ENCODE results near the gene ALOX5. TPM values are rescaled to one million over a fixed set of nuclear protein-coding genes. Genes with fewer than 3 reads are reported as not detected.

ALOX5 gene
- total RNA-seq, 1 experiment from 2014 or later = 66.5 TPM

- Histone ChIP-seq H3K4me2 (no peak overlapping the region), H2AFZ (no peak overlapping the region), H3K9me3 (ENCODE audit: insufficient read depth, low read depth) (no peaks in the 10 kb centered on the region), H3K27me3 (ENCODE audit: insufficient read depth, low read depth) (no peaks in the 10 kb centered on the region), H4K20me1 (ENCODE audit: insufficient read depth) (0 out of 2 replicates have a peak, but pooled peaks cover 5% of the 10 kb centered on the region), H3K4me1 (replicated peaks; ENCODE audit: insufficient read depth) (no peaks in the 10 kb centered on the region), H3K79me2 (ENCODE audit: low read depth) (no peaks in the 10 kb centered on the region; the same call in 1 of the 2 replicates), H3K27ac (no peak overlapping the region), H3K9me2 (ENCODE audit: insufficient read depth) (no peaks in the 10 kb centered on the region), H3K36me3 (ENCODE audit: low read depth) (peaks cover 3% of the 10 kb centered on the region; the same call in 1 of the 2 replicates), H3F3A (ENCODE audit: insufficient read depth, low read depth) (no peaks in the 10 kb centered on the region; the same call in 1 of the 2 replicates), H3K4me3 (no peak overlapping the region)
- TF ChIP-seq CTCF (conservative IDR thresholded peaks at IDR 0.05) = no peak
- TF ChIP-seq EZH2 (IDR thresholded peaks at IDR 0.05; ENCODE audit: low read depth) = no peak
- CTCF ChIA-PET = no interaction called here
- BruUV-seq (replicated peaks) = no TSS peak
- POLR2A ChIA-PET (ENCODE audit: unreplicated experiment) = no interaction called here
- no peak for DNase-seq
- intact Hi-C loops (cut with micrococcal nuclease; ENCODE audit: unreplicated experiment) = no loop called here
These were observed 30.2 kb downstream of the ALOX5 start for GRCh38 chr10:45404087-45404769.

- Histone ChIP-seq H3K4me1 (replicated peaks; ENCODE audit: insufficient read depth) (no peaks in the 10 kb centered on the region), H3K9me3 (ENCODE audit: insufficient read depth, low read depth) (no peaks in the 10 kb centered on the region), H2AFZ (no peak overlapping the region), H3K27ac (no peak overlapping the region), H3K79me2 (ENCODE audit: low read depth) (no peaks in the 10 kb centered on the region; the same call in 1 of the 2 replicates), H3K4me2 (no peak overlapping the region), H4K20me1 (ENCODE audit: insufficient read depth) (0 out of 2 replicates have a peak, but pooled peaks cover 5% of the 10 kb centered on the region), H3F3A (ENCODE audit: insufficient read depth, low read depth) (no peaks in the 10 kb centered on the region), H3K4me3 (no peak overlapping the region), H3K27me3 (ENCODE audit: insufficient read depth, low read depth) (no peaks in the 10 kb centered on the region), H3K36me3 (ENCODE audit: low read depth) (no peaks in the 10 kb centered on the region; the same call in 1 of the 2 replicates), H3K9me2 (ENCODE audit: insufficient read depth) (no peaks in the 10 kb centered on the region)
- ChIA-PET CTCF (no interaction called here), POLR2A (ENCODE audit: unreplicated experiment) (no interaction called here)
- DNase-seq = no peak
- no TSS peak for BruUV-seq (replicated peaks)
- TF ChIP-seq EZH2 (IDR thresholded peaks at IDR 0.05; ENCODE audit: low read depth) (no peak), CTCF (conservative IDR thresholded peaks at IDR 0.05) (no peak)
- intact Hi-C loops (cut with micrococcal nuclease; ENCODE audit: unreplicated experiment) = no loop called here
These were observed 30.7 kb downstream of the ALOX5 start for GRCh38 chr10:45404770-45405120.

- Histone ChIP-seq H3K36me3 (ENCODE audit: low read depth) (peaks cover 17% of the 10 kb centered on the region), H3F3A (ENCODE audit: insufficient read depth, low read depth) (no peaks in the 10 kb centered on the region), H3K4me2 (no peak overlapping the region), H3K27me3 (ENCODE audit: insufficient read depth, low read depth) (no peaks in the 10 kb centered on the region), H3K9me2 (ENCODE audit: insufficient read depth) (no peaks in the 10 kb centered on the region), H4K20me1 (ENCODE audit: insufficient read depth) (0 out of 2 replicates have a peak, but pooled peaks cover 5% of the 10 kb centered on the region), H3K9me3 (ENCODE audit: insufficient read depth, low read depth) (no peaks in the 10 kb centered on the region), H3K4me1 (replicated peaks; ENCODE audit: insufficient read depth) (no peaks in the 10 kb centered on the region), H2AFZ (no peak overlapping the region), H3K27ac (no peak overlapping the region), H3K4me3 (no peak overlapping the region), H3K79me2 (ENCODE audit: low read depth) (no peaks in the 10 kb centered on the region; the same call in 1 of the 2 replicates)
- CTCF ChIA-PET = no interaction called here
- intact Hi-C loops (cut with micrococcal nuclease; ENCODE audit: unreplicated experiment) = no loop called here
- no peak for TF ChIP-seq CTCF (conservative IDR thresholded peaks at IDR 0.05)
- TF ChIP-seq EZH2 (IDR thresholded peaks at IDR 0.05; ENCODE audit: low read depth) = no peak
- no peak for DNase-seq
- POLR2A ChIA-PET (ENCODE audit: unreplicated experiment) = no interaction called here
- no TSS peak for BruUV-seq (replicated peaks)
These were observed 33.5 kb downstream of the ALOX5 start for GRCh38 chr10:45407542-45407941.
